CD14-positive monocyte (primary cell): ENCODE data around the gene MAP2K7. TPM values are rescaled to one million over a fixed set of nuclear protein-coding genes. Genes with fewer than 3 reads are reported as not detected.

Source experiments
- DNase-seq, 3 donors: peaks; one replicate each; pipeline ENCODE4 v3.0.0-alpha.2; 2011 to 2022
- H2AFZ ChIP-seq: 2 replicates; pipeline ENCODE4 v1.6.0; 2012; ENCODE audit warnings: mild to moderate bottlenecking, low read depth, low read length, inconsistent platforms; ENCODE audit not compliant: insufficient read depth, poor library complexity, severe bottlenecking
- H3K27ac ChIP-seq, 2 donors: 1 replicate in 1 of 2; 2 replicates in 1 of 2; pipeline ENCODE4 v1.5.1; 2012 to 2013; ENCODE audit warnings: low read length in 2 of 2, control low read depth in 1 of 2, inconsistent platforms in 1 of 2, low read depth in 1 of 2, mild to moderate bottlenecking in 1 of 2
- H3K27me3 ChIP-seq, 2 donors: one replicate each; pipeline versions ENCODE4 v1.6.0 to v1.6.1; 2011 to 2013; ENCODE audit warnings: low read length in 2 of 2; ENCODE audit not compliant: control insufficient read depth in 2 of 2, insufficient read depth in 2 of 2
- H3K36me3 ChIP-seq, 2 donors: replicated peaks in 1 of 2; 1 replicate in 1 of 2; 2 replicates in 1 of 2; pipeline versions ENCODE4 v1.5.1 to v1.6.1; 2012 to 2013; ENCODE audit warnings: low read length in 2 of 2, control low read depth in 1 of 2, inconsistent platforms in 1 of 2, mild to moderate bottlenecking in 1 of 2; ENCODE audit not compliant: insufficient read depth in 2 of 2, control insufficient read depth in 1 of 2
- H3K4me1 ChIP-seq, 2 donors: 1 replicate in 1 of 2; 2 replicates in 1 of 2; pipeline versions ENCODE4 v1.5.1 to v1.6.1; 2012 to 2013; ENCODE audit warnings: low read length in 2 of 2, control low read depth in 1 of 2, inconsistent platforms in 1 of 2, mild to moderate bottlenecking in 1 of 2, moderate library complexity in 1 of 2; ENCODE audit not compliant: insufficient read depth in 2 of 2, control insufficient read depth in 1 of 2
- H3K4me2 ChIP-seq: replicated peaks from 2 replicates; pipeline ENCODE3; 2012; ENCODE audit warnings: low read length, moderate library complexity, mild to moderate bottlenecking; ENCODE audit not compliant: poor library complexity, severe bottlenecking; ENCODE audit errors: extremely low read depth
- H3K4me3 ChIP-seq, 3 experiments: fragments of 200-600 bp in 1 of 3; sonication (generic) in 1 of 3; replicated peaks in 1 of 3; 1 replicate in 2 of 3; 2 replicates in 1 of 3; pipeline ENCODE4 v1.5.1; 2011 to 2013; ENCODE audit warnings: low read length in 3 of 3, mild to moderate bottlenecking in 3 of 3, control low read depth in 2 of 3, low read depth in 2 of 3, inconsistent platforms in 1 of 3, moderate library complexity in 1 of 3
- H3K79me2 ChIP-seq: 2 replicates; pipeline ENCODE4 v1.6.0; 2012; ENCODE audit warnings: mild to moderate bottlenecking, control low read depth, inconsistent platforms, low read length, moderate library complexity; ENCODE audit not compliant: insufficient read depth
- H3K9ac ChIP-seq: 2 replicates; pipeline ENCODE4 v1.6.0; 2017; ENCODE audit warnings: low read length, mild to moderate bottlenecking; ENCODE audit not compliant: insufficient read depth, poor library complexity, severe bottlenecking
- H3K9me3 ChIP-seq, 2 donors: replicated peaks in 1 of 2; 1 replicate in 1 of 2; 2 replicates in 1 of 2; pipeline versions ENCODE4 v1.5.1 to v1.6.1; 2012 to 2013; ENCODE audit warnings: low read length in 2 of 2, control low read depth in 1 of 2; ENCODE audit not compliant: control insufficient read depth in 1 of 2, insufficient read depth in 1 of 2
- H4K20me1 ChIP-seq: 2 replicates; pipeline ENCODE4 v1.6.0; 2012; ENCODE audit warnings: mild to moderate bottlenecking, low read length, control low read depth, moderate library complexity; ENCODE audit not compliant: insufficient read depth
- H3K27ac Mint-ChIP-seq, 7 donors: one replicate each; pipeline ENCODE4 v1.8.0; 2020; ENCODE audit warnings: mild to moderate bottlenecking in 7 of 7, mixed read lengths in 7 of 7, moderate library complexity in 6 of 7, inconsistent platforms in 2 of 7
- H3K27me3 Mint-ChIP-seq, 3 donors: one replicate each; pipeline ENCODE4 v1.8.0; 2021 to 2022; ENCODE audit warnings: low read depth in 3 of 3, mild to moderate bottlenecking in 3 of 3, mixed read lengths in 3 of 3, moderate library complexity in 3 of 3, inconsistent platforms in 1 of 3
- H3K36me3 Mint-ChIP-seq, 2 donors: one replicate each; pipeline ENCODE4 v1.8.0; 2020; ENCODE audit warnings: mixed read lengths in 2 of 2, inconsistent platforms in 1 of 2, mild to moderate bottlenecking in 1 of 2
- H3K4me1 Mint-ChIP-seq: one replicate; pipeline ENCODE4 v1.8.0; 2020; ENCODE audit warnings: mild to moderate bottlenecking, mixed read lengths
- H3K4me3 Mint-ChIP-seq, 2 donors: one replicate each; pipeline ENCODE4 v1.8.0; 2020; ENCODE audit warnings: mild to moderate bottlenecking in 2 of 2, mixed read lengths in 2 of 2, moderate library complexity in 1 of 2
- H3K9me3 Mint-ChIP-seq, 7 donors: one replicate each; pipeline ENCODE4 v1.8.0; 2020 to 2022; ENCODE audit warnings: mixed read lengths in 7 of 7, mild to moderate bottlenecking in 6 of 7, moderate library complexity in 6 of 7, inconsistent platforms in 2 of 7
- CTCF ChIP-seq: fragments of 200-600 bp; IDR thresholded peaks from one replicate; pipeline ENCODE4 v1.8.0; 2022; ENCODE audit warnings: antibody characterized with exemption, mild to moderate bottlenecking
- WGBS: methylation state at CpG from one replicate; pipeline ENCODE4 v1.1.5; 2013; ENCODE audit warnings: missing lambda C conversion rate; ENCODE audit not compliant: insufficient coverage; 5-methylcytosine and 5-hydroxymethylcytosine counted together
- intact Hi-C, 2 donors: fragments of 100-400 bp; cut with micrococcal nuclease; formaldehyde crosslinking; loops; one replicate each; pipeline versions ENCODE4 v1.15.0 to v1.15.1; 2023
- polyA plus RNA-seq, 3 donors: library from polyadenylated mRNA; depleted of rRNA in 1 of 3; unstranded in 2 of 3; stranded (reverse) in 1 of 3; fragments of 300-500 nt in 2 of 3; fragments of >200 nt in 1 of 3; fragmentation: Illumina TruSeq in 2 of 3; gene quantifications; 1 replicate in 2 of 3; 2 replicates in 1 of 3; pipeline ENCODE4 v1.2.3, GENCODE V29; 2012 to 2021

The MAP2K7 gene
- polyA plus RNA-seq, 3 donors = 0.92 to 39.5 (median 1.5) TPM

- no peak overlapping the region for H3K27ac ChIP-seq
- Mint-ChIP-seq H3K27me3 (peaks cover 0 to 3% (median 0%) of the 10 kb centered on the region in 3 donors), H3K27ac (peak overlapping the region in 1 of 7 donors; percentile 20), H3K4me3 (peak overlapping the region in 1 of 2 donors; percentile 87), H3K36me3 (peaks cover 24 to 37% of the 10 kb centered on the region in 2 donors), H3K9me3 (peaks cover 0 to 2% (median 0%) of the 10 kb centered on the region in 7 donors), H3K4me1 (peaks cover 18% of the 10 kb centered on the region)
- H3K9ac ChIP-seq = no peak overlapping the region
- intact Hi-C loops = loop anchor here (10.0 kb wide), 1 partner anchor 313 kb away; no protein-coding TSS in a partner anchor
- 100% methylated on average over 8 of the region's 19 CpGs for WGBS
- H3K79me2 ChIP-seq = peaks cover 23% of the 10 kb centered on the region
- peaks cover 8 to 21% of the 10 kb centered on the region in 2 donors for H3K4me1 ChIP-seq
- H3K4me2 ChIP-seq = no peak overlapping the region
- no peaks in the 10 kb centered on the region for H4K20me1 ChIP-seq
- peak overlapping the region in 1 of 3 experiments; percentile 84 for H3K4me3 ChIP-seq
- no peak for DNase-seq
- H3K27me3 ChIP-seq = no peaks in the 10 kb centered on the region
- TF ChIP-seq CTCF = no peak
- peaks cover 29 to 32% of the 10 kb centered on the region in 2 donors for H3K36me3 ChIP-seq
- H3K9me3 ChIP-seq = no peaks in the 10 kb centered on the region
- H2AFZ ChIP-seq = no peak overlapping the region
Observed at GRCh38 chr19:7941895-7942596, 38.4 kb downstream of the MAP2K7 start.

- Histone ChIP-seq H3K4me1 (peaks cover 8 to 21% of the 10 kb centered on the region in 2 donors), H4K20me1 (no peaks in the 10 kb centered on the region), H3K4me2 (peak overlapping the region; percentile 79), H3K9ac (peak overlapping the region; percentile 89), H3K36me3 (peaks cover 19 to 22% of the 10 kb centered on the region in 2 donors), H3K27ac (peak overlapping the region; percentile 90 to 91), H3K27me3 (no peaks in the 10 kb centered on the region), H3K9me3 (no peaks in the 10 kb centered on the region), H3K79me2 (peaks cover 23% of the 10 kb centered on the region), H2AFZ (peak overlapping the region; percentile 86), H3K4me3 (peak overlapping the region; percentile 42 to 84 (median 84))
- H3K36me3 Mint-ChIP-seq = peaks cover 16 to 28% of the 10 kb centered on the region in 2 donors
- H3K4me1 Mint-ChIP-seq = peaks cover 18% of the 10 kb centered on the region
- 9% methylated on average over 29 of the region's 33 CpGs for WGBS
- no peak for DNase-seq
- H3K27me3 Mint-ChIP-seq = peaks cover 0 to 3% (median 0%) of the 10 kb centered on the region in 3 donors
- peak overlapping the region; percentile 92 to 98 (median 95) for H3K27ac Mint-ChIP-seq
- intact Hi-C loops = loop anchor here (1.0 to 10.0 kb wide), 2 partner anchors 23 to 312 kb away; partner anchors contain the start of gene SNAPC2 (in 1 of the 2)
- TF ChIP-seq CTCF = no peak
- H3K9me3 Mint-ChIP-seq = peaks cover 0 to 2% (median 0%) of the 10 kb centered on the region in 7 donors
- peak overlapping the region; percentile 87 to 88 for H3K4me3 Mint-ChIP-seq
Observed at GRCh38 chr19:7942981-7943443, 39.3 kb downstream of the MAP2K7 start.
